ENCODE measurements around the gene PVALB. TPM values are rescaled to one million over a fixed set of nuclear protein-coding genes. Genes with fewer than 3 reads are reported as not detected.

Gene PVALB
- total and polyA plus RNA-seq, 9 of the 15 experiments (the other 6 are each of a cell fraction or from before 2014, with no cell fraction given): not detected

DNA sequence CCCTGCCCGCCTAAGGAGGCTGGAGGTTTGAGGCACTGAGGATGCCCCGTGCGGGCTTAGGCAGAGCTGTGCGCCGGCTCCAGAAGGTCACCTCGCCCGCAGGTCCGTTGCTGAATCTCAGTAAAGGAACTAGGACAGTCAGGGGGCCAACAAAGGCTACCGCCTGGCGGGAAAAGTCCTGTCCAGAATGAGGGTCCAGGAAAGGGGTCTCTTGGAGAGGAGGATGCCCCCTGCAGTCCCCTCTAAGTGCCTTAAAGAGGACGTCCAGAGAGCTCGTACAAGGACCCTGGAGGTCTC lies 548 bp downstream of the PVALB start:
- H3K4me1 ChIP-seq (replicated peaks in 1 of 2; ENCODE audit: control insufficient read depth in 2 of 2, insufficient read depth in 2 of 2, low read length in 2 of 2): peaks cover 0 to 12% of the 10 kb centered on the region in 2 experiments; a peak in 2 of 5 replicates
- ChIA-PET CTCF (ENCODE audit: low intra/inter-chr PET ratio) (no interaction called here), POLR2A (no interaction called here)
- intact Hi-C loops (cut with micrococcal nuclease) (no loop called here), in situ Hi-C loops (cut with MboI) (no loop called here)
- no peak for TF ChIP-seq POLR2A (conservative IDR thresholded peaks at IDR 0.05)
- TF ChIP-seq EP400 (IDR thresholded peaks at IDR 0.05): no peak
- no peak for TF ChIP-seq WHSC1 (IDR thresholded peaks at IDR 0.05; ENCODE audit: low read length)
- no peak for TF ChIP-seq ZNF586 (CRISPR knock-in tag; conservative IDR thresholded peaks at IDR 0.05)
- no peak overlapping the region for H2AFZ ChIP-seq (ENCODE audit: low read depth, low read length)
- H3K4me2 ChIP-seq (ENCODE audit: insufficient read depth, low read length): no peak overlapping the region
- H3K9ac ChIP-seq (ENCODE audit: insufficient read depth in 1 of 2, low read depth in 2 of 2, low read length in 2 of 2): no peak overlapping the region
- H3K79me2 ChIP-seq (ENCODE audit: control insufficient read depth, insufficient read depth, low read length): no peaks in the 10 kb centered on the region
- no peak overlapping the region for H3K4me3 ChIP-seq
- no peak for FAIRE-seq
- H3K9me3 ChIP-seq (replicated peaks; ENCODE audit: control insufficient read depth, insufficient read depth, low read depth, low read length): no peaks in the 10 kb centered on the region
- peaks cover 5 to 50% of the 10 kb centered on the region in 2 experiments; a peak in 3 of 5 replicates for H3K27me3 ChIP-seq (ENCODE audit: control insufficient read depth in 2 of 2, insufficient read depth in 2 of 2, low read length in 2 of 2)
- ATAC-seq: no peak
- BruUV-seq (replicated peaks): no TSS peak
- H3K9me1 ChIP-seq (ENCODE audit: control insufficient read depth, insufficient read depth, low read length): no peaks in the 10 kb centered on the region
- 0% methylated on average over 7 of the region's 12 CpGs for WGBS (ENCODE audit: insufficient coverage, low coverage, missing lambda C conversion rate)
- peaks cover 6% of the 10 kb centered on the region; the same call in 1 of the 2 replicates for H4K20me1 ChIP-seq (replicated peaks; ENCODE audit: control insufficient read depth, insufficient read depth, low read length)
- no peak overlapping the region for H3K27ac ChIP-seq (ENCODE audit: extremely low read depth, low read depth, low read length)
- H3K36me3 ChIP-seq (ENCODE audit: control insufficient read depth, insufficient read depth, low read length): no peaks in the 10 kb centered on the region
- DNase-seq (ENCODE audit: extremely low read depth in 1 of 4, low spot score in 3 of 4): no peak

DNA sequence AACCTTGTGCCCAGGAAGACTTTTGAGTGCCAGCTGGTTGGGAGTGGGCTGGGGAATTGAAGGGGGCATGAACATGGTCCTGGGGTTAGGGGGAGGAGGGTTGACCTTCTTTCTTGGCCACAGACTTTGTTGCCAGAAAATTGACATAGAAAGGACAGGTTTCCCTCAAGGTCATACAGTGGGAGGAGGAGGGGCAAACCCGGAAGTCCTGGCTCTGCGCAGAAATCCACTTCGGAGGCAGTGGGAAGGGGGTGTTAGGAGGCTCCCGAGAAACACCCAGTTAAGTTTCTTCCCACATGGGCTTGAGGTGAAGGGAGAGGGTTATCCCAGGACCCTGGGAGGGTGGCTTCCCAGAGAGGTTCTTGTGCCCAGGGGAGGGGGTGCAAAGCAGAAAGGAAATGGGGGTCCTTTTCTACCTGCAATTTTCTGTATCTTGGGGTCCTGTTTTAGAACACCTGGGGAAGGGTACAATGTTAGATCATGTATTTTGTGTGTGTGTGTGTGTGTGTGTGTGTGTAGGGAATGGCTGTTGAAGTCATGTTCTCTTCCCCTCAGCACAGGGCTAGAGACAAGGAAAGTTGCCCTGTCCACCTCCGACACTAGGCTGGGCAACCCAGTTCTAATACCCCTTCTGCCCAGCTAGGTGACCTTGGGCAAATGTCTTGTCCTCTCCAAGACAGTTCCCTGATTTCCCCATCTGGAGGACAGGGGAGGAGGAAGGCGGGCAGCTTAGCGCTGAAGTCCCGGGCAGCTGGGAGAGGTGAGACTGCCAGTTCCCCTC lies 1.1 kb downstream of the PVALB start:
- Histone ChIP-seq H3K9ac (ENCODE audit: insufficient read depth in 1 of 2, low read depth in 2 of 2, low read length in 2 of 2) (no peak overlapping the region), H3K27me3 (ENCODE audit: control insufficient read depth in 2 of 2, insufficient read depth in 2 of 2, low read length in 2 of 2) (peaks cover 5 to 50% of the 10 kb centered on the region in 2 experiments; a peak in 3 of 5 replicates), H2AFZ (ENCODE audit: low read depth, low read length) (no peak overlapping the region), H3K4me3 (no peak overlapping the region), H4K20me1 (replicated peaks; ENCODE audit: control insufficient read depth, insufficient read depth, low read length) (peaks cover 6% of the 10 kb centered on the region; the same call in 1 of the 2 replicates), H3K4me1 (replicated peaks in 1 of 2; ENCODE audit: control insufficient read depth in 2 of 2, insufficient read depth in 2 of 2, low read length in 2 of 2) (peaks cover 0 to 12% of the 10 kb centered on the region in 2 experiments; a peak in 2 of 5 replicates), H3K9me1 (ENCODE audit: control insufficient read depth, insufficient read depth, low read length) (no peaks in the 10 kb centered on the region), H3K27ac (ENCODE audit: extremely low read depth, low read depth, low read length) (no peak overlapping the region), H3K79me2 (ENCODE audit: control insufficient read depth, insufficient read depth, low read length) (no peaks in the 10 kb centered on the region), H3K4me2 (ENCODE audit: insufficient read depth, low read length) (no peak overlapping the region), H3K9me3 (replicated peaks; ENCODE audit: control insufficient read depth, insufficient read depth, low read depth, low read length) (no peaks in the 10 kb centered on the region), H3K36me3 (ENCODE audit: control insufficient read depth, insufficient read depth, low read length) (no peaks in the 10 kb centered on the region)
- ChIA-PET CTCF (ENCODE audit: low intra/inter-chr PET ratio) (interaction anchor here (0.5 kb wide), 1 partner anchor 28 kb away, joined by 3 read pairs; no protein-coding TSS in a partner anchor), POLR2A (no interaction called here)
- WGBS (ENCODE audit: insufficient coverage, low coverage, missing lambda C conversion rate): 20% methylated on average over 4 of the region's 8 CpGs
- DNase-seq (ENCODE audit: extremely low read depth in 1 of 4, low spot score in 3 of 4): no peak
- intact Hi-C loops (cut with micrococcal nuclease) (no loop called here), in situ Hi-C loops (cut with MboI) (no loop called here)
- no peak for FAIRE-seq
- BruUV-seq (replicated peaks): no TSS peak
- ATAC-seq: no peak
- TF ChIP-seq CXXC5 (CRISPR knock-in tag; IDR thresholded peaks at IDR 0.05) (no peak), XRCC3 (IDR thresholded peaks at IDR 0.05) (no peak)
- TF ChIP-seq, protein P1, sequence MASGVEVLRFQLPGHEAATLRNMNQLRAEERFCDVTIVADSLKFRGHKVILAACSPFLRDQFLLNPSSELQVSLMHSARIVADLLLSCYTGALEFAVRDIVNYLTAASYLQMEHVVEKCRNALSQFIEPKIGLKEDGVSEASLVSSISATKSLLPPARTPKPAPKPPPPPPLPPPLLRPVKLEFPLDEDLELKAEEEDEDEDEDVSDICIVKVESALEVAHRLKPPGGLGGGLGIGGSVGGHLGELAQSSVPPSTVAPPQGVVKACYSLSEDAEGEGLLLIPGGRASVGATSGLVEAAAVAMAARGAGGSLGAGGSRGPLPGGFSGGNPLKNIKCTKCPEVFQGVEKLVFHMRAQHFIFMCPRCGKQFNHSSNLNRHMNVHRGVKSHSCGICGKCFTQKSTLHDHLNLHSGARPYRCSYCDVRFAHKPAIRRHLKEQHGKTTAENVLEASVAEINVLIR (CRISPR knock-in tag; IDR thresholded peaks at IDR 0.05): no peak
- TF ChIP-seq, protein P2, sequence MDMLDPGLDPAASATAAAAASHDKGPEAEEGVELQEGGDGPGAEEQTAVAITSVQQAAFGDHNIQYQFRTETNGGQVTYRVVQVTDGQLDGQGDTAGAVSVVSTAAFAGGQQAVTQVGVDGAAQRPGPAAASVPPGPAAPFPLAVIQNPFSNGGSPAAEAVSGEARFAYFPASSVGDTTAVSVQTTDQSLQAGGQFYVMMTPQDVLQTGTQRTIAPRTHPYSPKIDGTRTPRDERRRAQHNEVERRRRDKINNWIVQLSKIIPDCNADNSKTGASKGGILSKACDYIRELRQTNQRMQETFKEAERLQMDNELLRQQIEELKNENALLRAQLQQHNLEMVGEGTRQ (CRISPR knock-in tag; IDR thresholded peaks at IDR 0.05): no peak
- TF ChIP-seq, protein P3, sequence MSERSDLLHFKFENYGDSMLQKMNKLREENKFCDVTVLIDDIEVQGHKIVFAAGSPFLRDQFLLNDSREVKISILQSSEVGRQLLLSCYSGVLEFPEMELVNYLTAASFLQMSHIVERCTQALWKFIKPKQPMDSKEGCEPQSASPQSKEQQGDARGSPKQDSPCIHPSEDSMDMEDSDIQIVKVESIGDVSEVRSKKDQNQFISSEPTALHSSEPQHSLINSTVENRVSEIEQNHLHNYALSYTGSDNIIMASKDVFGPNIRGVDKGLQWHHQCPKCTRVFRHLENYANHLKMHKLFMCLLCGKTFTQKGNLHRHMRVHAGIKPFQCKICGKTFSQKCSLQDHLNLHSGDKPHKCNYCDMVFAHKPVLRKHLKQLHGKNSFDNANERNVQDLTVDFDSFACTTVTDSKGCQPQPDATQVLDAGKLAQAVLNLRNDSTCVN (CRISPR knock-in tag; IDR thresholded peaks at IDR 0.05): no peak

Measured in K562 (cell line).